GM23338 (cell line): ENCODE data around the gene PCDHB6. TPM values are rescaled to one million over a fixed set of nuclear protein-coding genes. Genes with fewer than 3 reads are reported as not detected.
"Not testable (repeated sequence)": the region's sequence is repeated elsewhere in the genome, so short reads cannot be mapped to it uniquely, and the experiment has no call there.

ENCODE experiments used
- ATAC-seq: fragments of 200-7000 bp; cut with Tn5 transposase; 3 replicates; pipeline ENCODE4 v1.9.1; 2020
- DNase-seq: peaks from one replicate; pipeline ENCODE4 v3.0.0-alpha.2; 2015; ENCODE audit warnings: low spot score
- H2AFZ ChIP-seq: fragments of 200-600 bp; sonication (generic); 2 replicates; pipeline ENCODE4 v1.8.0; 2016; ENCODE audit warnings: antibody characterized with exemption, mild to moderate bottlenecking, moderate library complexity
- H3F3A ChIP-seq: fragments of 200-600 bp; sonication (generic); replicated peaks from 2 replicates; pipeline ENCODE4 v1.8.0; 2017; ENCODE audit warnings: antibody characterized with exemption, mixed run types, low read depth
- H3K27ac ChIP-seq: fragments of 200-600 bp; sonication (generic); 2 replicates; pipeline ENCODE4 v1.6.1; 2016; ENCODE audit warnings: low read depth
- H3K27me3 ChIP-seq: fragments of 200-600 bp; sonication (generic); 2 replicates; pipeline ENCODE4 v1.8.0; 2016; ENCODE audit warnings: mild to moderate bottlenecking, mixed run types, moderate library complexity; ENCODE audit not compliant: insufficient read depth
- H3K36me3 ChIP-seq: fragments of 200-600 bp; sonication (generic); 2 replicates; pipeline ENCODE4 v1.8.0; 2016; ENCODE audit warnings: mild to moderate bottlenecking; ENCODE audit not compliant: insufficient read depth
- H3K4me1 ChIP-seq: fragments of 200-600 bp; sonication (generic); 2 replicates; pipeline ENCODE4 v1.8.0; 2016; ENCODE audit warnings: mild to moderate bottlenecking, moderate library complexity; ENCODE audit not compliant: insufficient read depth
- H3K4me2 ChIP-seq: fragments of 200-600 bp; sonication (generic); 2 replicates; pipeline ENCODE4 v1.7.1; 2017; ENCODE audit warnings: mixed run types
- H3K4me3 ChIP-seq: fragments of 200-600 bp; sonication (generic); 2 replicates; pipeline ENCODE4 v1.6.1; 2016; ENCODE audit warnings: mixed run types
- H3K79me2 ChIP-seq: fragments of 200-600 bp; sonication (generic); replicated peaks from 2 replicates; pipeline ENCODE4 v1.8.0; 2017; ENCODE audit warnings: mild to moderate bottlenecking; ENCODE audit not compliant: insufficient read depth
- H3K9me2 ChIP-seq: fragments of 200-600 bp; sonication (generic); 2 replicates; pipeline ENCODE4 v1.8.0; 2017; ENCODE audit not compliant: insufficient read depth
- H4K20me1 ChIP-seq: fragments of 200-600 bp; sonication (generic); replicated peaks from 2 replicates; pipeline ENCODE4 v1.8.0; 2017; ENCODE audit warnings: mild to moderate bottlenecking; ENCODE audit not compliant: insufficient read depth
- H3K27ac Mint-ChIP-seq: 2 replicates; pipeline ENCODE4 v1.8.0; 2020; ENCODE audit warnings: inconsistent platforms, mild to moderate bottlenecking, moderate library complexity, mixed read lengths
- H3K27me3 Mint-ChIP-seq: 3 replicates; pipeline ENCODE4 v1.8.0; 2022; ENCODE audit warnings: low read depth, mild to moderate bottlenecking, moderate library complexity, mixed read lengths, inconsistent platforms; ENCODE audit not compliant: insufficient read depth, poor library complexity
- H3K36me3 Mint-ChIP-seq: 3 replicates; pipeline ENCODE4 v1.8.0; 2021; ENCODE audit warnings: low read depth, mild to moderate bottlenecking, inconsistent platforms, moderate library complexity, mixed read lengths
- H3K4me1 Mint-ChIP-seq: 3 replicates; pipeline ENCODE4 v1.8.0; 2020; ENCODE audit warnings: mild to moderate bottlenecking, inconsistent platforms, mixed read lengths
- H3K4me3 Mint-ChIP-seq: 3 replicates; pipeline ENCODE4 v1.8.0; 2021; ENCODE audit warnings: moderate library complexity, mild to moderate bottlenecking, inconsistent platforms, mixed read lengths
- H3K9me3 Mint-ChIP-seq: 3 replicates; pipeline ENCODE4 v1.8.0; 2020; ENCODE audit warnings: moderate library complexity, mild to moderate bottlenecking, inconsistent platforms, mixed read lengths
- STAT1 ChIP-seq: IDR thresholded peaks from one replicate; pipeline ENCODE4 v1.6.1; 2016; ENCODE audit warnings: antibody characterized with exemption; ENCODE audit not compliant: unreplicated experiment
- polyA plus RNA-seq: library from polyadenylated mRNA; unstranded; fragments of >200 nt; fragmentation: Nextera tagmentation; extraction: Ambion mirVana; gene quantifications from 2 replicates; pipeline ENCODE4 v1.2.1, GENCODE V29; 2016
- total RNA-seq: library from RNA; depleted of rRNA; stranded (reverse); fragments of >200 nt; shearing (Covaris generic); gene quantifications from 2 replicates; pipeline ENCODE4 v1.2.3, GENCODE V29; 2014; rRNA removed
- TF ChIP-seq, protein P1 (sequence below), 2 experiments: fragments of 200-600 bp in 1 of 2; sonication (generic) in 1 of 2; conservative IDR thresholded peaks; 2 replicates each; pipeline versions ENCODE4 v1.5.1 to v1.6.1; 2016 to 2017; ENCODE audit warnings: antibody characterized with exemption in 2 of 2, low read depth in 2 of 2, mild to moderate bottlenecking in 2 of 2, moderate library complexity in 1 of 2

Gene PCDHB6
- total and polyA plus RNA-seq, 2 experiments from 2014 or later, result 0.11 to 0.52 TPM

DNA sequence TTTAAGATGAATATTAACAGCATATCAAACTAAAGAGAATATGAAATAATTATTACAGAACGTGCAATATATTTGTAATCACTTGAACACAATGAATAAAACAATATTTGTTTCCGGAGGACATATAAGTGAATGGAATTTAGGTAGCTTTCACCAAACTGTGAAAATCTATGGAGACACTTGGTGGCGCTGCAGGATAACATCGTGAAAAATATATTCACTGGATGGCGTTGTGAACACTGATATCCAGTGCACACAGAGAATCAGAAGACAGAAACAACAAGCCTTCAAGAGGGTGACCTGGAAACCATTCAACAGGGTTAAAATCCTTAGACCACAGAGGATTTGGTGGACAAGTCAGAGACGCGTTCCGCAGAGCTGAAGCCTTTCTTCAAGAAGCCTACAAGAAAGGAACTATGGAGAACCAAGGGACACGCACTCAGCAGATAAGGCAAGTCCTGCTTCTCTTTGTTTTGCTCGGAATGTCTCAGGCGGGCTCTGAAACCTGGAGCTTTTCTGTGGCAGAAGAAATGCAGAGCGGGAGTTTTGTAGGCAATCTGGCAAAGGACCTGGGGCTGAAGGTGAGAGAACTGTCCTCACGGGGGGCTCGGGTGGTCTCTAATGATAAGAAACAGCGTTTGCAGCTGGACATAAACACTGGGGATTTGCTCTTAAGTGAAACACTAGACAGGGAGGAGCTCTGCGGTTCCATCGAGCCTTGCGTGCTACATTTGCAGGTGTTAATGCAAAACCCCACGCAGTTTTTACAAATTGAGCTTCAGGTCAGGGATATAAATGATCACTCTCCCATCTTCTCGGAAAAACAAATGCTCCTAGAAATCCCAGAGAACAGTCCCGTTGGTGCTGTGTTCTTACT, 49.7 kb downstream of the PCDHB6 start, which contains the start of gene PCDHB11:
Gene PCDHB11 (plus strand): TSS at position 269 of the 877 bp plus-strand sequence. CDS start 148 bp downstream, at position 417.
- H3K4me3 Mint-ChIP-seq, result peak within 1 kb of the TSS; percentile 18; the same call in 2 of the 3 replicates
- no peaks in the 10 kb centered on the region for H3K79me2 ChIP-seq
- H3K9me2 ChIP-seq, result no peaks in the 10 kb centered on the region
- DNase-seq (peak; percentile 72), ATAC-seq (peak; percentile 48; the same call in 2 of the 3 replicates)
- peak within 1 kb of the TSS; percentile 53; the same call in 1 of the 2 replicates for H3K27ac Mint-ChIP-seq
- H3K36me3 Mint-ChIP-seq, result peaks cover 15% of the 10 kb centered on the region
- H3K9me3 Mint-ChIP-seq, result peaks cover 35% of the 10 kb centered on the region
- H3K27me3 ChIP-seq, result no peaks in the 10 kb centered on the region
- 0 out of 3 replicates have a peak, but pooled peaks cover 2% of the 10 kb centered on the region for H3K4me1 Mint-ChIP-seq
- no peaks in the 10 kb centered on the region for H3K4me1 ChIP-seq
- H3K27me3 Mint-ChIP-seq, result no peaks in the 10 kb centered on the region
- no peak within 1 kb of the TSS for H3K4me2 ChIP-seq
- no peaks in the 10 kb centered on the region for H3F3A ChIP-seq
- H2AFZ ChIP-seq, result peak within 1 kb of the TSS; percentile 67; the same call in 1 of the 2 replicates
- H3K27ac ChIP-seq, result no peak within 1 kb of the TSS
- H3K36me3 ChIP-seq, result no peaks in the 10 kb centered on the region; the same call in 1 of the 2 replicates
- no peak within 1 kb of the TSS for H3K4me3 ChIP-seq
- H4K20me1 ChIP-seq, result no peaks in the 10 kb centered on the region
- TF ChIP-seq, protein P1, sequence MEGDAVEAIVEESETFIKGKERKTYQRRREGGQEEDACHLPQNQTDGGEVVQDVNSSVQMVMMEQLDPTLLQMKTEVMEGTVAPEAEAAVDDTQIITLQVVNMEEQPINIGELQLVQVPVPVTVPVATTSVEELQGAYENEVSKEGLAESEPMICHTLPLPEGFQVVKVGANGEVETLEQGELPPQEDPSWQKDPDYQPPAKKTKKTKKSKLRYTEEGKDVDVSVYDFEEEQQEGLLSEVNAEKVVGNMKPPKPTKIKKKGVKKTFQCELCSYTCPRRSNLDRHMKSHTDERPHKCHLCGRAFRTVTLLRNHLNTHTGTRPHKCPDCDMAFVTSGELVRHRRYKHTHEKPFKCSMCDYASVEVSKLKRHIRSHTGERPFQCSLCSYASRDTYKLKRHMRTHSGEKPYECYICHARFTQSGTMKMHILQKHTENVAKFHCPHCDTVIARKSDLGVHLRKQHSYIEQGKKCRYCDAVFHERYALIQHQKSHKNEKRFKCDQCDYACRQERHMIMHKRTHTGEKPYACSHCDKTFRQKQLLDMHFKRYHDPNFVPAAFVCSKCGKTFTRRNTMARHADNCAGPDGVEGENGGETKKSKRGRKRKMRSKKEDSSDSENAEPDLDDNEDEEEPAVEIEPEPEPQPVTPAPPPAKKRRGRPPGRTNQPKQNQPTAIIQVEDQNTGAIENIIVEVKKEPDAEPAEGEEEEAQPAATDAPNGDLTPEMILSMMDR (conservative IDR thresholded peaks at IDR 0.05; ENCODE audit: low read depth in 2 of 2), result peak; percentile 79 to 88
- TF ChIP-seq STAT1, result no peak

GRCh38 chr5:141201126-141201525, 51.3 kb downstream of the PCDHB6 start:
- not testable (repeated sequence) for H3F3A ChIP-seq

GRCh38 chr5:141201646-141202045, 51.8 kb downstream of the PCDHB6 start:
- peaks cover 25% of the 10 kb centered on the region for H3K9me3 Mint-ChIP-seq
- H3K36me3 Mint-ChIP-seq, H3K27me3 Mint-ChIP-seq, H3K4me3 ChIP-seq, H3K9me2 ChIP-seq, ATAC-seq, H3K27me3 ChIP-seq, H3K4me1 ChIP-seq, H3K79me2 ChIP-seq, H3F3A ChIP-seq, H3K4me2 ChIP-seq, H3K4me1 Mint-ChIP-seq, DNase-seq, H2AFZ ChIP-seq, H4K20me1 ChIP-seq, H3K36me3 ChIP-seq, H3K27ac Mint-ChIP-seq, H3K4me3 Mint-ChIP-seq, H3K27ac ChIP-seq: not testable (repeated sequence)

More at GRCh38 chr5:141201126-141201525, 51.3 kb downstream of the PCDHB6 start:
- H3K27me3 Mint-ChIP-seq, H3K27ac ChIP-seq, H3K36me3 ChIP-seq, H3K4me2 ChIP-seq, H3K9me2 ChIP-seq, DNase-seq, H2AFZ ChIP-seq, ATAC-seq, H4K20me1 ChIP-seq, H3K27me3 ChIP-seq, H3K4me1 Mint-ChIP-seq, H3K4me3 ChIP-seq, H3K4me1 ChIP-seq, H3K27ac Mint-ChIP-seq, H3K4me3 Mint-ChIP-seq, H3K79me2 ChIP-seq: not testable (repeated sequence)
- H3K36me3 Mint-ChIP-seq, result peaks cover 10% of the 10 kb centered on the region
- H3K9me3 Mint-ChIP-seq, result peaks cover 30% of the 10 kb centered on the region

Other genes with a start within 250 kb of the PCDHB6 start
Only the 30 nearest of the 32 such genes appear.
- gene PCDHAC1, start 223.8 kb upstream of the PCDHB6 start, total RNA-seq, result 9.9 and 12.1 TPM in 2 replicates
- 0.50 and 0.53 TPM in 2 replicates for gene PCDHAC1, start 223.8 kb upstream of the PCDHB6 start, polyA plus RNA-seq
- 11.8 and 13.1 TPM in 2 replicates for gene PCDHAC2, start 183.6 kb upstream of the PCDHB6 start, total RNA-seq
- 0.54 and 1.8 TPM in 2 replicates for gene PCDHAC2, start 183.6 kb upstream of the PCDHB6 start, polyA plus RNA-seq
- gene PCDHB1, start 98.7 kb upstream of the PCDHB6 start, total RNA-seq, result 0.03 and 0.08 TPM in 2 replicates
- gene PCDHB1, start 98.7 kb upstream of the PCDHB6 start, polyA plus RNA-seq, result 0.05 and 0.09 TPM in 2 replicates
- gene PCDHB2, start 55.4 kb upstream of the PCDHB6 start, total RNA-seq, result 28.6 and 34.2 TPM in 2 replicates
- 7.1 and 9.3 TPM in 2 replicates for gene PCDHB2, start 55.4 kb upstream of the PCDHB6 start, polyA plus RNA-seq
- gene PCDHB3, start 49.6 kb upstream of the PCDHB6 start, total RNA-seq, result 15.3 and 19.4 TPM in 2 replicates
- 4.7 and 5.2 TPM in 2 replicates for gene PCDHB3, start 49.6 kb upstream of the PCDHB6 start, polyA plus RNA-seq
- gene PCDHB4, start 28.2 kb upstream of the PCDHB6 start, total RNA-seq, result 1.7 and 2.7 TPM in 2 replicates
- 0.87 and 1.3 TPM in 2 replicates for gene PCDHB4, start 28.2 kb upstream of the PCDHB6 start, polyA plus RNA-seq
- 37.7 and 49.7 TPM in 2 replicates for gene PCDHB5, start 14.9 kb upstream of the PCDHB6 start, total RNA-seq
- 18.7 and 20.0 TPM in 2 replicates for gene PCDHB5, start 14.9 kb upstream of the PCDHB6 start, polyA plus RNA-seq
- 0.39 and 1.0 TPM in 2 replicates for gene PCDHB7, start 22.6 kb downstream of the PCDHB6 start, total RNA-seq
- 0.33 and 0.48 TPM in 2 replicates for gene PCDHB7, start 22.6 kb downstream of the PCDHB6 start, polyA plus RNA-seq
- 2.6 and 2.7 TPM in 2 replicates for gene PCDHB8, start 27.7 kb downstream of the PCDHB6 start, total RNA-seq
- 0.45 and 0.84 TPM in 2 replicates for gene PCDHB8, start 27.7 kb downstream of the PCDHB6 start, polyA plus RNA-seq
- 2.2 and 2.4 TPM in 2 replicates for gene PCDHB16, start 32.3 kb downstream of the PCDHB6 start, total RNA-seq
- 0.73 and 0.92 TPM in 2 replicates for gene PCDHB16, start 32.3 kb downstream of the PCDHB6 start, polyA plus RNA-seq
- gene PCDHB9, start 37.1 kb downstream of the PCDHB6 start, total RNA-seq, result 0.63 and 0.78 TPM in 2 replicates
- gene PCDHB9, start 37.1 kb downstream of the PCDHB6 start, polyA plus RNA-seq, result 0.27 and 0.45 TPM in 2 replicates
- 0.89 and 2.7 TPM in 2 replicates for gene PCDHB10, start 42.3 kb downstream of the PCDHB6 start, total RNA-seq
- 1.6 and 1.7 TPM in 2 replicates for gene PCDHB10, start 42.3 kb downstream of the PCDHB6 start, polyA plus RNA-seq
- gene PCDHB11, start 49.6 kb downstream of the PCDHB6 start, total RNA-seq, result 0.47 and 1.3 TPM in 2 replicates
- 0.19 and 0.33 TPM in 2 replicates for gene PCDHB11, start 49.6 kb downstream of the PCDHB6 start, polyA plus RNA-seq
- gene PCDHB12, start 58.7 kb downstream of the PCDHB6 start, total RNA-seq, result 3.7 and 4.3 TPM in 2 replicates
- gene PCDHB12, start 58.7 kb downstream of the PCDHB6 start, polyA plus RNA-seq, result 0.80 and 1.3 TPM in 2 replicates
- gene PCDHB13, start 63.9 kb downstream of the PCDHB6 start, total RNA-seq, result 2.4 and 3.5 TPM in 2 replicates
- 0.87 and 1.1 TPM in 2 replicates for gene PCDHB13, start 63.9 kb downstream of the PCDHB6 start, polyA plus RNA-seq
- 3.2 and 4.1 TPM in 2 replicates for gene PCDHB14, start 73.3 kb downstream of the PCDHB6 start, total RNA-seq
- 0.71 and 0.83 TPM in 2 replicates for gene PCDHB14, start 73.3 kb downstream of the PCDHB6 start, polyA plus RNA-seq
- gene PCDHB15, start 95.3 kb downstream of the PCDHB6 start, total RNA-seq, result 8.0 and 12.1 TPM in 2 replicates
- 4.9 and 6.1 TPM in 2 replicates for gene PCDHB15, start 95.3 kb downstream of the PCDHB6 start, polyA plus RNA-seq
- gene SLC25A2, start 154.0 kb downstream of the PCDHB6 start, total RNA-seq, result not detected in 2 replicates
- gene SLC25A2, start 154.0 kb downstream of the PCDHB6 start, polyA plus RNA-seq, result not detected in 2 replicates
- gene TAF7, start 170.7 kb downstream of the PCDHB6 start, total RNA-seq, result 92.0 and 107 TPM in 2 replicates
- gene TAF7, start 170.7 kb downstream of the PCDHB6 start, polyA plus RNA-seq, result 187 and 217 TPM in 2 replicates
- 1.7 and 2.2 TPM in 2 replicates for gene PCDHGA1, start 180.5 kb downstream of the PCDHB6 start, total RNA-seq
- gene PCDHGA1, start 180.5 kb downstream of the PCDHB6 start, polyA plus RNA-seq, result 0.07 and 0.39 TPM in 2 replicates
- gene PCDHGA2, start 188.7 kb downstream of the PCDHB6 start, total RNA-seq, result 0.82 and 1.0 TPM in 2 replicates
- gene PCDHGA2, start 188.7 kb downstream of the PCDHB6 start, polyA plus RNA-seq, result 0.17 and 0.45 TPM in 2 replicates
- 0.90 and 1.2 TPM in 2 replicates for gene PCDHGA3, start 193.8 kb downstream of the PCDHB6 start, total RNA-seq
- gene PCDHGA3, start 193.8 kb downstream of the PCDHB6 start, polyA plus RNA-seq, result 0.28 and 0.63 TPM in 2 replicates
- gene PCDHGB1, start 200.0 kb downstream of the PCDHB6 start, total RNA-seq, result 8.9 and 9.1 TPM in 2 replicates
- gene PCDHGB1, start 200.0 kb downstream of the PCDHB6 start, polyA plus RNA-seq, result 0.52 and 0.74 TPM in 2 replicates
- gene PCDHGA4, start 205.0 kb downstream of the PCDHB6 start, total RNA-seq, result 4.2 and 7.2 TPM in 2 replicates
- 0.33 and 0.99 TPM in 2 replicates for gene PCDHGA4, start 205.0 kb downstream of the PCDHB6 start, polyA plus RNA-seq
- gene PCDHGB2, start 209.9 kb downstream of the PCDHB6 start, total RNA-seq, result 5.0 and 5.8 TPM in 2 replicates
- gene PCDHGB2, start 209.9 kb downstream of the PCDHB6 start, polyA plus RNA-seq, result 0.87 and 1.2 TPM in 2 replicates
- gene PCDHGA5, start 214.1 kb downstream of the PCDHB6 start, total RNA-seq, result 2.9 and 3.1 TPM in 2 replicates
- 0.49 and 0.55 TPM in 2 replicates for gene PCDHGA5, start 214.1 kb downstream of the PCDHB6 start, polyA plus RNA-seq
- gene PCDHGB3, start 220.2 kb downstream of the PCDHB6 start, total RNA-seq, result 4.8 and 5.8 TPM in 2 replicates
- gene PCDHGB3, start 220.2 kb downstream of the PCDHB6 start, polyA plus RNA-seq, result 0.24 and 0.26 TPM in 2 replicates
- gene PCDHGA6, start 223.8 kb downstream of the PCDHB6 start, total RNA-seq, result 4.5 and 4.8 TPM in 2 replicates
- 0.99 and 1.2 TPM in 2 replicates for gene PCDHGA6, start 223.8 kb downstream of the PCDHB6 start, polyA plus RNA-seq
- 2.9 and 4.4 TPM in 2 replicates for gene PCDHGA7, start 232.7 kb downstream of the PCDHB6 start, total RNA-seq
- gene PCDHGA7, start 232.7 kb downstream of the PCDHB6 start, polyA plus RNA-seq, result 0.44 and 0.50 TPM in 2 replicates
- gene PCDHGB4, start 237.6 kb downstream of the PCDHB6 start, total RNA-seq, result 13.0 and 16.6 TPM in 2 replicates
- gene PCDHGB4, start 237.6 kb downstream of the PCDHB6 start, polyA plus RNA-seq, result 3.0 and 3.5 TPM in 2 replicates